Activated CD8-positive, alpha-beta memory T cell treated with anti-CD3 and anti-CD28 coated beads, Interleukin-2, amount 50 U/mL, for 48 hours (primary cell): ENCODE data around the gene RAB37.

Experiments
- DNase-seq: peaks from one replicate; pipeline ENCODE4 v3.0.0-alpha.2; 2020

The RAB37 gene, protein sequence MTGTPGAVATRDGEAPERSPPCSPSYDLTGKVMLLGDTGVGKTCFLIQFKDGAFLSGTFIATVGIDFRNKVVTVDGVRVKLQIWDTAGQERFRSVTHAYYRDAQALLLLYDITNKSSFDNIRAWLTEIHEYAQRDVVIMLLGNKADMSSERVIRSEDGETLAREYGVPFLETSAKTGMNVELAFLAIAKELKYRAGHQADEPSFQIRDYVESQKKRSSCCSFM

DNA sequence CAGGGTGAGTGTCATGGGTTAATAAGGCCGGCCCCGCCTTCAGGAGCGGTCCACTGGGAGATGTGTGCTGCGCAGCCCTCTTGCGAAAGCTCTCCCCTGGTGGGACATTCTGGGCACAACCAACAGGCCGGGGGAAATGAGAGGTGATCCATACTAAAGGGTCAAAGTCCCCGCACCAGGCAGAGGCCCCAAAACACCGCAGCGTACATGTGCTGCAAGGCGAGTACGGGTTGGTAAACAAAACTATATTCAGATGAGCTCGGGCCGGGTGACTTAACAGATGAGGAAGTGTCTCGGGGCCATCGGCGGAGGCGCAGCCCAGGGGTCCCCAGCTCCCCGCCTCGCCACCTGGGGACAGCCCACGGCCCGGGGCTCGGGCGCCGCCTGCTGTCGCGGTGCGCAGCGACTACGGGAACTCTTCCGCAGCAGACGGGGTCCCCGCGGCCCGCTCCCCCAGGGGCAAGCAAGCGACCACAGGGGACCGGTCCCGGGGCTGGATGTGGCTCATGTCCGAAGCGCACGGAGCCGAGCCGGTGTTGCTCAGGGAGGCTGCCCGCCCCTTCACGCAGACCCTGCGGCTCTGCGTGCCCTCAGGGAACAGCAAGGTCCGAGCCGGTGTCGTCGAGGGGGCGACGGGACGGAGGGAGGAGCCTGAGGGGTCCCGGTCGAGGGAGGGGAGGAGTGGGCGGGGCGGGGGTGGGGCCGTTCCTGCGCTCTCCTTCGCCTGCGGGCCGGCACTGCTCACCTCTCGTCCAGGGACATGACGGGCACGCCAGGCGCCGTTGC lies at the start of gene RAB37:
Gene RAB37 (plus strand): TSS at position 744 of the 786 bp plus-strand sequence. CDS start 17 bp downstream, at position 761.
- DNase-seq, result no peak

DNA sequence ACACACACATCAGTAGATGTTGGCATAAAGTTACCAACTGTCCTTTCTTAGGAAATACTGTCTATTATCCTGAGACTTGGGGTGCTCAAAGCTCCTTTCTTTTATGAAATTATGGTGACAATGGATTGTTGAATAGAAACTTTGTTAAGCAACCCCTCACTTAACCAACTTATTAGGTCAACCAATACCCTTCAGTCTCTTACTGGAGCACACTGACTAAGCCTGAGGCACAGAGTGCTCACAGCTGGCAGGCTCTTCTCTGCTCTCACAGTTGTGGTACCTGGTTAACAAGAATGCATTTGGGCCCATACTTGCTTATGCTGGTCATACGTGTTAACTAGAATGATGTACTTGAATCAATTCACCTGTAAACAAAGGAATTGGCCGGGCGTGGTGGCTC lies 49.2 kb upstream of the RAB37 start:
- DNase-seq, result no peak

DNA sequence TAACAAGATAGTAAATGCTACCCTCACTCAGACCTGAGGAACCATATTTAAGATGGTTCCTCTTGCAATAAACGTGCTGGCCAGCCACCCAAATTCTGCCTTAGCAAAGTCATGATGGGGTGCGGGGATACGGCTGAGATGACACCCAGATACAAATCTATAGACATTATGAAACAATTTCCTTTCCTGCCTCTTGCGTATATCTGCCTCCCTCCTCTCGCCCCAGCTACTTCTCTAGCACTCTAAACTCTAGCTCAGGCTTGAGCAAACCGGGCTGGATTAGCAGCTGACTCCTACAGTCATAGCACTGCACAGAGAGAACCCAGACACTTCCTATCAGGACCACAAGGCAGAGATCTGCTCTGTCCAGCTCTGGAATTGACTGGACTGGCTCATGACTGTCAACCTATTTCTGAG lies 46.6 kb upstream of the RAB37 start:
- no peak for DNase-seq

DNA sequence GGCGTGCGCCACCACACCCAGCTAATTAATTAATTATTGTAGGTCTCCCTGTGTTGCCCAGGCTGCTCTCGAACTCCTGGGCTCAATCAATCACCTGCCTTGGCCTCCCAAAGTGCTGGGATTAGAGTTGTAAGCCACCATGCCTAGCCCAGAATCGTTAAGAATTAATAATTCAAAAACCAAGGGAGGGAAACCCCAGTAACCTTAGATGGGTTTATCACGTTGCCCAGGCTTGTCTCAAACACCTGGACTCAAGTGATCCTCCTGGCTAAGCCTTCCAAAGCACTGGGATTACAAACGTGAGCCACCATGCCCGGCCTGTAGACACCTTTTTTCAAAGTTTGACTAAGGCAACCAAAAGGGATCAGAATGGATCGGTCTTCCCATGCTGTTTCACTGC lies 45.9 kb upstream of the RAB37 start:
- DNase-seq, result no peak

DNA sequence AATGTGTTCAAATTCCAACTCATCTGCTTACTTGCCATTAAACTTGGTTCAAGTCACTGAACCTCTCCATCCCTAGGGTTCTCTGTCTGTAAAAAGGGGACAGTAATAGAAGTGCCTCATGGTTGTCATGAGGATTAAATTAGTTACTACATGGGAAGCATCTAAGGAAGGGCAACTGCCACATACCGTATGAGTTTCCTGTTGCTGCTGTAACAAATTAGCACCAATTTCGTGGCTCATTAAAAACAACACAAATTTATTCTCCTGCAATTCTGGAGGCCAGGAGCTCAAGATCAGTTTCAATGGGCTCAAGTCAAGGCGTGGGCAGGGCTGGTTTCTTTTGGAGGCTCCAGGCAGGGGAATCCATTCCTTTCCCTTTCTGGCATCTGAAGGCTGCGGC lies 43.0 kb upstream of the RAB37 start:
- DNase-seq, result no peak

DNA sequence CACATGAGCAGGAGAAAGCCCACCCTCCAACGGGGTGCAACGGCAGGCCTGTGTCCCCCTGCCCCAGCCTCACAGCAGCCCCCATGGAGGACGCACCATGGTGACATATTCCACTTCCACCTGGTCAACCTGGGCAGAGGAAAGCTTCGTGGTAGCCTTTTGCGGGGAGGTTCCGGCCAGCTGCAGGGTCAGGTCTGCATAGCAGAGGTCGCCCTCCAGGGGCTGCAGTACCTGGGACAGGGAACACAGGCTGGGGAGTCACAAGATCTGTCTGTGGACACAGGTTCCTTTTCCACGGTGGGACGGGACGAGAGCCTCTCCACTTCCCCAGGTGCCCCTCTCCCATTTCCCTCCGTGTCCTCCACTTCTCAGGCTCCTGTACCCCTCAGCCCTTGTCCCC lies 41.4 kb upstream of the RAB37 start:
- DNase-seq, result no peak

DNA sequence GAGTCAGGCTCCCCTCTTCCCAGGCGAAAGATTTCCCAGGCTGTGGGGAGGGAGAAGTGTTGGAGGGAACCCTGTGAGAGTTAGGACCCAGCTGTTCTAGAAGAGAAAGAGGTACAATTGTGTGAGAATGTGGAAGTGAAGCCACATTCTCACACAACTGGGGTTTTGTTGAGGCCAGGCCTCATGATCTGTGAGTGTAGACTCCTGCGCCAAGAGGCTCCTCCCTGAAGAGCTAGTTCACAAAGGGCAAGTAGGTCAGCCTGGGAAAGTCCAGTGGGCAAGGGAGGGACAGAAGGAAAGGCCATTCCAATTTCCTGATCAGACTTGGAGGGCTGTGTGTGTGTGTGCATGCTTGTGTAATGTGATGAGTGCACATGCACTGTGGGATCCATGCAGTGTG lies 39.5 kb upstream of the RAB37 start:
- no peak for DNase-seq

DNA sequence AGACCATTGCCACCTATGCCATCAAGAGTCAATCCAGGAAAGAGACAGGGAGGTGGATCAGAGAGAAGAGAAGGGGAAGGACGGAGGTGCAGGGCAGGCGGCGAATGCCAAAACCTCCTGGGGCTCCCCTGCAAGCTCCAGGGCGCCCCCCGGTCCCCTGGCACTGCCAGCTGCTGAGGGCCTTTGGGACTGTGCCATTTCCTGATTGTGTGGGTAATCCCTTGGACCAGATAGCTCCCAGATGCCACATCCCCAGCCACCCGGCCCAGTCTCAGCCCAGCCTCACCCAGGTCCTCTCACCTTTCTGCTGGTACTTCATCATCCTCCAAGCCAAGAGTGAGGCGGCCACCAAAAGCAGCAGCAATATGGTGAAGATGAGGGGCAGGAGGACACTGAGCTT lies 39.0 kb upstream of the RAB37 start:
- DNase-seq, result no peak

DNA sequence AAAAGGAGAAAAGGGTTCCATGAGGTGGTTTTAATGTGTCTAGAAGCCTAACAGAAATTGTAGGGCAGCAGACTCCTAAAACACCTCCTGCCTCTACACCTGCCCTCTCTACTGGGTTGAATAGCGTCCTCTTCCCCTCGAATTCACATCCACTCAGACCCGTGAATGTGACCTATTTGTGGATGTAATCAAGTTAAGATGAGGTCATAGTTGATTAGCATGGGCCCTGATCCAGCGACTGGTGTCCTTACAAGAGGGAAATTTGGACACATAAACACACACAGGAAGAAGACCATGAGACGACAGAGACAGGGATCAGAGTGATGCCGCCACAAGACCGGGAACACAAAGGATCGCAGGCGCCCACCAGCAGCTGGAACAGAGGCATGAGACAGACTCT lies 37.8 kb upstream of the RAB37 start:
- DNase-seq, result no peak

DNA sequence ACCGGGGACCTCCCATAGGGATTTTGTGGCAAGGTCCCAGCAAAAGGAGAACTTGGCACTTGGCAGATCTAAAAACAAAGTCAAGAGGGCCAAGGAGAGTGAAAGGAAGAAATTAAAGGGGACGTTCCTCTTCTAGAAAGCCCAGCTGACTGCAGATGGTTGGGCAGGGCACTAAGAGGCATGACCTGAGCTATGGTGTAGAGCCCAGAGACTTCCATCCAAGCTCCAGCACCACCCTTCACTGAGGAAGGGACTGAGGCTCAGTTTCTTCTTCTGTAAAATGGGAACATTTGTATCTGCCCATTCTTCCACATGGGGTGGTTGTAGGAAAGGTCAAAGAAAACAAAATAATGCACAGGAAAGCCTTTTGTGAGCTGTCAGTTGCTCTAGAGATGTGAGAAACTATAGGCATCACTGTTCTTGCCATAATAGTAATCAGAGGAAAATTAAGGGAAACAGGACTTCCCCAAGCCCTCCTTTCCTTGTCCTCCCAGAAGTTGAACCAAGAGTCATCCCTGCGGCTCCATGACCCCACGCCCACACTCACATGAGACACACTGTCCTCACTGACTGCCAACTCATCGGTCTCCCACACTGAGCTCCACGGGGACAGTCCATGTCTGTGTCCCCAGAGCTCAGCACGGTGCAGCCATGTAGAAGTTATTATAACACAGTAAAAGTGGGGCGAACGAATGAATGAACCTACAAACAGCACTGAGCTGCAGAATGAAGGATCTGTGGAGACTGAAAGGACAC lies 34.8 kb upstream of the RAB37 start:
- no peak for DNase-seq

DNA sequence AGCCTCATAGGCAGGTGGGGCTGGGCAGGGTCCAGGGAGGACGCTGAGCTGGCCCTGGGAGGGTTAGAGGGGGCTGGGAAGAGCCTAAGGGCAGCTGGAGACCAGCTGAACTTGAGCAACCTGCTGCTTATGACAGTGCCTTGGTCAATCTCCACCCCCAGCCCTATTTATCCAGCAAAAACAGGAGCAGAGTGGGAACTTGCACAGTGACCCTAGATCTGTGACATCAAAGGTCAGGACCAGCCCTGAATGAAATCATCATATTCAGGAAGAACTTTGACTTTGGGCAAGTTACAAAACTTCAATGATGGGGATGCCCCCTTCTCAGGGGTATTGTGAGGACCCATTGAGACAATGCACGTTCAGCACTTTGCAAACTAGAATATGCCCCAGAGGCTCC lies 33.7 kb upstream of the RAB37 start:
- DNase-seq, result no peak

DNA sequence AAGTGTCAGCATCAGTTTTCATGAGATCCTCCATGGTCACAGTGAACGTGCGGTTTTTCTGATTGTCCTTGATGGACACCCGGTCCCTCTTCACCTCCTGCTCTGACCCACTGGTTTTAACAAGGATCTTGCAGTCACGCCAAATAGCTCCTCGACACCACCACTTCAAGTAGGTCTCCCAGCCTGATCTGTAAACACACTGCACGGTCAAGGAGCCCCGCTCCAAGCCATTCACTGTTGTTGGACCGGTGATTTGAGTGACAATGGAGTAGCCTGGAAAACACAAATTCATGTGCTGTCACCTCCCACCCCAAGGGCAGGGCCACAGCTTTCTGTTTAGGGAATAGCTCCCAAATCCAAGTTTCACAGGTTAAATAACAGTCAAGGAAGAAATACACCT lies 32.5 kb upstream of the RAB37 start:
- DNase-seq, result no peak

DNA sequence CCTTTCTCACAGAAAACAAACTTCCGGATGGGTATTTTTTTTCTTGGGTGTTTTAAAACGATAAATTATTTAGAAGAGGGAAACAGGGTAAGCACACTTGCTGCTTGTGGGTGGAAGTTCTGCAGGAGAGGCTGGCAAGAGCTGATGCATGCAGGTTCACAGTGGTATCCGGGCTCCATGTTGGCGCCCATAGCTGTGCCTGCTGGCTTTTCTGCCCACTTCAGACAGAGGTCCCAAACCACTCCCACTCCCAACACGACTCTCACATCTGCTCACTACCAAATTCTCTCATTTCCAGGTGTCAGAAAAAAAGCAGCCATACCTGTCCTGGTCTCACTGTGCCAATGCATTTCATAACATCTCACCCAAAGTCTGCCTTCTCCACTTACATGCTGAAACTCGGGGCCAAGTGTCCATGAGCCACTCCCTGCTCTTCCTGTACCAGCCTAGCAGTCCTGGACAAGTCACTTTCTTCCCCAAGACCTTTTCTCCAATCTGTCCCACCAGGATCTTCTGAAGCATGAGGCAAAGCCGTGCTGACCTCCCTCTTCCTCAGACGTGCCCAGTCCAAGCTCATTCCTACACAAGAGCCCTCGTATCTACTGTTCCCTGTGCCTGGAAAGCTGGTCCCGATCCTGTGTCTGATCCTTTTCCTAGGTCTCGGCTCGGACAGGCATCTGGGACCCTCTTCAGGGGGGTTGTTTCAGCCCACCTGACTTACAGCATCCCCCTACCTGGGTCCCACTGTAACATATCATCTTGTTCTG lies 25.8 kb upstream of the RAB37 start:
- no peak for DNase-seq

DNA sequence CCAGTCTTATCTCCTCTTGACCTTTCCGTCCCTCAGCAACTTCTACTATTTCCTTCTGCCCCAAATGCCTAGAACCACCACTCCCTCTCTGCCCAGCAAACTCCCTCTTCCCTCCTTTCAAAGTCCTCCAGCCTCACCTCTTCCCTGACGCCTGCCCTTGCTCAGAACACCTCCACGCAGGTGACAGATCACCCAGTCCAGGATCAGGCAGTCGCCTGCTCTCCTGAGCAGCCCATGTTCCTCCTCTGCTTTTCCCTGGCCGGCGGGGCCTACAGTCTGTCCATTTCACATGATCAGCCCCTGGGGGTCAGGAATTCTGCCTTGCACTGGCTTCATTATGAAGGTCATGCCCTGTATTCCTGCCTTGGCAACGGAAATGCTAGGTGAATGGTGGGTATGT lies 24.8 kb upstream of the RAB37 start:
- DNase-seq, result no peak

DNA sequence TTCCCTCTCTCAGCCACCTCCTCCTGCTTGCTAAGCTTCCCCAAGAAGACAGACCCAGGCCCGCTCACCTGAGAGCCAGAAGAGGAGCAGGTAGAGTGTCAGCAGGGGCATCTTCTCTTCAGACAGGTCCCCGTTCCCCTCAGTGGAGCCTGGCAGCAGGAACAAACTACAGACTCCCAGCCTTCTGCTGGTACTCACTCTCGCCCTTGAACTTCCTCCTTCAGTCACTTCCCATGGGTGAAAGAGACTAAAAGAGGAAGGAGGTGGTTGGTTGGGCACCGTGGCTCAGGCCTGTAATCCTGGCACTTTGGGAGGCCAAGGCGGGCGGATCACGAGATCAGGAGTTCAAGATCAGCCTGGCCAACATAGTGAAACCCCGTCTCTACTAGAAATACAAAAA lies 24.3 kb upstream of the RAB37 start, which contains the start of gene CD300LF:
Gene CD300LF (minus strand): TSS at position 168 of the 400 bp plus-strand sequence. CDS start 57 bp downstream, at position 111.
- DNase-seq, result no peak

DNA sequence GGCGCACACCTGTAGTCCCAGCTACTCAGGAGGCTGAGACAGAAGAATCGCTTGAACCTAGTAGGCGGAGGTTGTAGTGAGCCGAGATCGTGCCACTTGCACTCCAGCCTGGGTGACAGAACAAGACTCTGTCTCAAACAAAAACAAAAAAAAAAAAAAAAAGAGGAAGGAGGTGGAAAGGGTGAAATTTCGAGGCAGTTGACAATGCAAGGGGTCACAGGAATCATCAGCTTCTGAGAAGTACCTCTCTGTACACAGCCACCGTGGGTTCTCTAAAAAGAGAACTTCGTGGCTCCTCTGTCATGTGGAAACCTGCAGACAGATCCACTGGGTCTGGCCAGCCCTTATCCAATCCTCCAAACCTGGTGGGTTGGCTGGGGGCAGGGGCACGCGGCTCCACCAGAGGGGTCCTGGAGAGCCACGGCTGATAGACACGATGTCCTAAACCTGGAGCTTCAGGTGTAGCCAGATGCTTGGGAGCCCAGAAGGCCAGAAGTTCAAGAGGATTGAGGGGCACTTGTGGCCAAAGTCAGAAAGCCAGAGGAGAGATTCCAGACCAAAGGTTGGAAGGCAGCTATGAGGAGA lies 23.8 kb upstream of the RAB37 start:
- DNase-seq, result no peak

DNA sequence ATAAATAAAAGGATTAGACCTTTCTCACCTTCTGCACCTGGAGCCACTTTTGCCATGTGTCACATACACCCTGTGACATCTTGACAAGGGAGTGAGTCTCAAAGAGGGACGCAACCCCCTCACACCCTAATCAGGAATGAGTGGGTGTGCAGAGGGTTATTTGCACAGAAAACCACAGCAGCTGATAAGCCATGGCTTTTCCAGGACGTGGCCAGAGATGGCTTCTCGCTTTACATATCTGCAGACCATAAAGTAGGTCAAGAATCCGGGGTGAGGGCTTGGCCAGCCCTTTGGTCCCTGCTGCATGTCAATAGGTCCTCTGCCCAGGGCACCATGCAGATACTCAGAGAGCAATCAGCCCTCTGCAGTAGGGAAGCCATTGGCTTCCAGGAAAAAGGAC lies 21.9 kb upstream of the RAB37 start:
- no peak for DNase-seq

DNA sequence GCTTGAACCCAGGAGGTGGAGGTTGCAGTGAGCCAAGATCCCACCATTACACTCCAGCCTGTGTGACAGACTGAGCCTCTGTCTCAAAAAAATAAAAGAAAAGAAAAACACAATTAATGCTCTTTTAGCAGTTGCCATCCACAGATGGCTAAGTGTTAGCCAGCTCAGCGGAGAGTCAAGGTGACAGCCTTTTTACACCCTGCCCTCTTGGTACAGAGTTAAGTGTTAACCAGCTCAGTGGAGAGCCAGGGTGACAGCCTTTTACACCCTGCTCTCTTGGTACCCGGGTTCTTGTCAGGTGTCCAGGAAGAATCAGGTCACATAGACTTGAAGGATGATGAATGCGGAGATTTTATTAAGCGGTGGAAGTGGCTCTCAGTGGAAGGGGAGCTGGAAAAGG lies 16.6 kb upstream of the RAB37 start:
- no peak for DNase-seq

DNA sequence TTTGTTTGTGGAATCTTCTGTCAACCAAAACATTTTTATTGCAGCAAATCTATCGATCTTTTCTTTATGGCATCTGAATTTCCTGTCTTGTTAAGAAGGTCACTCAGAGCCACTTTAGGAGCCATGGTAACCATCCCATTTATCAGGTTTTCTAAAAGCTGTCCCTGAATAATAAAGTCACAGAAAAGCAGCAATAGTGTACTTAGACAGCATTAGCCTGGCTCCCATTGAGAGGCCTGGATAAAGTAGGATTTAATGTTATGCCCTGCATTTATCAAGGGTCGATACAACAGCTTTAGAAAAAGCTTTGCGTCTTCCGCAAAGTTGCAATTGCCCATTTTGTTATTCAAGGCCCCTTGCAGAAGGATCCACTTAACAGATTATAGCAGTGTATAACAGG lies 14.3 kb upstream of the RAB37 start:
- no peak for DNase-seq

DNA sequence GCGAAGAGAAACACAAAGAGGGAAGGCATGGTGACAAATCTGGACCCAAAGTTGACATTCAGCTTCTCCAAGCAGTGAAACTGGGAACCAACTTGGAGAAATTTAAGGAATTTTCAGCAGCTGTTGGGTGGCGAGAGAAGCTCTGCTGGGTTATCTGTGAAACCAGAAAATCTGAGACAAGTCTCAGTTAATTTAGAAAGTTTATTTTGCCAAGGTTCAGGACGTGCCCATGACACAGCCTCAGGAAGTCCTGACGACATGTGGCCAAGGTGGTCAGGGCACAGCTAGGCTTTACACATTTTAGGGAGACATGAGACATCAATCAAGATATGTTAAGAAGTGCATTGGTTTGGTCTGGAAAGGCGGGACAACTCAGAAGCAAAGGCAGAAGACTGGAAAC lies 13.2 kb upstream of the RAB37 start:
- DNase-seq, result no peak

DNA sequence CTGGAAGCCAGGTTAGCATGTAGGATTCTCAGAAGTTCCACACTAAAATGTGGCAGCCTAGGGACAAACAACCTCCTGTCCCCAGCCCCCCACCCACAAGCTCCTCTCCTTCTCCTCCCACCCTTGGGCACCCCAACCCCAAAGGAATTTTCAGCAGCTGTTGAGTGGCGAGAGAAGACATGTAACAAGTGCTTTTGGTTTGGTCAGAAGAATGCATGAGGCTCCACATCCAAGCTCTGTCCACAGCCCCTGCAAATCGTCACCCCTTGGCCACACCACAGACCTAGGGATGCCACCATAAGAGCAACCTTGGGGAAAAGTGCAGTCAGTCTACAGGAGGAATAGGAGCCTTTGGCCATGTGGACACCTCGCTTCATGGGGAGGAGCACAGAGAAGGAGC lies 11.9 kb upstream of the RAB37 start:
- no peak for DNase-seq

DNA sequence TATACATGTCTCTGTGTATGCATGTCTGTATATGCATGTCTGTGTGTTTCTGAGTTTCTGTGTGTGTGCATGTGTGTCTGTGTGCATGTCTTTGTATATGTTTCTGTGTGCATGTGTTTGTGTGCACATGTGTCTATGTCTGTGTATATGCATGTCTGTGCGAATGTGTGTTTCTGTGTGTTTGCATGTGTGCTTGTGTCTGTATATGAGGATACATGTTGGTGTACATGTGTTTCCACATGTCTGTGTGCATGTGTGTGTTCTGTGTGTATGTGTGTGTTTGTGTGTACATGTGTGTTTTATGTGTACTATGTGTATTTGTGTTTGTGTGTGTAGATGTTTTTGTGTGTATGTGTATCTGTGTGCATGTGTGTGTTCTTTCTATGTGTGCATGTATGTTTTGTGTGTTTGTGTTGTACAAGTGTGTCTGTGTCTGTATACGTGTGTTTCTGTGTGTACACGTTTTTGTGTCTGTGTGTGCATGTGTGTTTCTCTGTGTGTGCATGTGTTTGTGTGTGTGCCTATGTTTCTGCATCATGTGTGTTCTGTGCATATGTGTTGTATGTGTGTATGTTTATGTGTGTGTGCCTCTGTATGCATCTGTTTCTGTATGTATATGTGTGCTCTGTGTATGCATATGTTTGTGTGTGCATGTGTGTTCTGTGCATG lies 8.9 kb upstream of the RAB37 start:
- DNase-seq, result no peak
